Neural crest cell (in vitro differentiated cells): ENCODE measurements around the gene WDR70. TPM values are rescaled to one million over a fixed set of nuclear protein-coding genes. Genes with fewer than 3 reads are reported as not detected.

ENCODE experiments used
- DNase-seq: peaks from one replicate; pipeline ENCODE4 v3.0.0; 2021; ENCODE audit warnings: low read depth, mixed read lengths, low spot score
- H3K27ac Mint-ChIP-seq: one replicate; pipeline ENCODE4 v1.8.0; 2021; ENCODE audit warnings: mild to moderate bottlenecking, mixed read lengths; ENCODE audit not compliant: unreplicated experiment
- H3K27me3 Mint-ChIP-seq: 2 replicates; pipeline ENCODE4 v1.8.0; 2021; ENCODE audit warnings: low read depth, mild to moderate bottlenecking, mixed read lengths
- H3K36me3 Mint-ChIP-seq: 2 replicates; pipeline ENCODE4 v1.8.0; 2021; ENCODE audit warnings: low read depth, mild to moderate bottlenecking, mixed read lengths
- H3K4me1 Mint-ChIP-seq: 2 replicates; pipeline ENCODE4 v1.8.0; 2021; ENCODE audit warnings: mixed read lengths
- H3K4me3 Mint-ChIP-seq: one replicate; pipeline ENCODE4 v1.8.0; 2021; ENCODE audit warnings: mild to moderate bottlenecking, mixed read lengths
- H3K9me3 Mint-ChIP-seq: 2 replicates; pipeline ENCODE4 v1.8.0; 2021; ENCODE audit warnings: mixed read lengths
- total RNA-seq: library from RNA; stranded (reverse); gene quantifications from 2 replicates; pipeline ENCODE4 v1.2.1, GENCODE V29; 2021
- TF ChIP-seq, protein P1 (sequence below): fragments of 200-600 bp; sonication (generic); conservative IDR thresholded peaks from 2 replicates; pipeline ENCODE4 v1.5.0; 2021; ENCODE audit warnings: antibody characterized with exemption, mild to moderate bottlenecking

The WDR70 gene
- total RNA-seq, 1 donor from 2014 or later, result 46.5 TPM

DNA sequence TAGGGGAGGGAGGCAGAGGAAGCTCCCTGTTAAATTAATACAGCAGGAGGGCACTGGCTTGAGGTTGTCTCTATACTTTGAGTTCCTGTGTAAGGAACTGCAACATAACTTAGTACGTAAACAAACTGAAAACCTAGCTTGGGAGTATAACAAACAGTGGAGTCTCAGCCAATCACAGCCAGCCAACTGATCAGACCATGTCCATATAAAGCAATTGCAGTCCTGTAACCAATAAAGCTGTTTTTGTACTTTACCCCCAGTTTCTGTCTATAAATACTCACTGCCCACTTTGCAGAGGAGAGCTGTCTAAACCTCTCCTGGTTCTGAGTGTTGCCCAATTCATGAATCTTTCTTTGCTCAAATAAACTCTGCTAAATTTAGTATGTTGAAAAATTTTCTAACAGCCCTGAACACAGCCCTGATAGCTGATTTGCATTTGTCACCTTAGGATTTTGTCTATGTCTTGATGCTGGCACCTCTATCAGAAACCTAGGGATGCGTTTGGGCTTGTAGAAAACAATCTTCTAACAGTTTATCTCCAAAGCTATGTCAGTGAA lies 420.8 kb downstream of the WDR70 start:
- H3K9me3 Mint-ChIP-seq, result peaks cover 9% of the 10 kb centered on the region
- H3K27me3 Mint-ChIP-seq, result no peaks in the 10 kb centered on the region
- H3K36me3 Mint-ChIP-seq, result peaks cover 3% of the 10 kb centered on the region
- no peak overlapping the region for H3K27ac Mint-ChIP-seq
- peaks cover 8% of the 10 kb centered on the region for H3K4me1 Mint-ChIP-seq
- no peak overlapping the region for H3K4me3 Mint-ChIP-seq
- TF ChIP-seq, protein P1, sequence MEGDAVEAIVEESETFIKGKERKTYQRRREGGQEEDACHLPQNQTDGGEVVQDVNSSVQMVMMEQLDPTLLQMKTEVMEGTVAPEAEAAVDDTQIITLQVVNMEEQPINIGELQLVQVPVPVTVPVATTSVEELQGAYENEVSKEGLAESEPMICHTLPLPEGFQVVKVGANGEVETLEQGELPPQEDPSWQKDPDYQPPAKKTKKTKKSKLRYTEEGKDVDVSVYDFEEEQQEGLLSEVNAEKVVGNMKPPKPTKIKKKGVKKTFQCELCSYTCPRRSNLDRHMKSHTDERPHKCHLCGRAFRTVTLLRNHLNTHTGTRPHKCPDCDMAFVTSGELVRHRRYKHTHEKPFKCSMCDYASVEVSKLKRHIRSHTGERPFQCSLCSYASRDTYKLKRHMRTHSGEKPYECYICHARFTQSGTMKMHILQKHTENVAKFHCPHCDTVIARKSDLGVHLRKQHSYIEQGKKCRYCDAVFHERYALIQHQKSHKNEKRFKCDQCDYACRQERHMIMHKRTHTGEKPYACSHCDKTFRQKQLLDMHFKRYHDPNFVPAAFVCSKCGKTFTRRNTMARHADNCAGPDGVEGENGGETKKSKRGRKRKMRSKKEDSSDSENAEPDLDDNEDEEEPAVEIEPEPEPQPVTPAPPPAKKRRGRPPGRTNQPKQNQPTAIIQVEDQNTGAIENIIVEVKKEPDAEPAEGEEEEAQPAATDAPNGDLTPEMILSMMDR, result no peak
- no peak for DNase-seq

DNA sequence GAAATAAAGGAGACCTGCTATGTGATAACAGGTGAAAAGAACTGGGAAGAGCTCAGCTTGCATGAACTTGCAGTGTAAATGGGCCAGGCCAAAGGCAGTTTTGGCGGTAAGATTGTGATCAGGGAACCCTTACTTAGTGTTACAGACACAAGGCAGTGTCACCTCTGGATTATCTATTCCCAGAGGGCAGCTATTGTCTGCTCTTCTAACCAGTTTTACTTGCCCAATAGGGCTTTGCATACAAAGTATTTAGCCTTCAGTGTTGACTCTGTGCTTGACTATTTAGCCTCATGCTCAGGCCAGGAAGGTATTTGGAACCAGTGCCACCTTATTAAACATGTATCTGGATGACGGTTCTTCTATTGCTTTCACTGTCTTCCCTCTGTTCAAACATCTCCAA lies 422.4 kb downstream of the WDR70 start:
- no peak for DNase-seq
- Mint-ChIP-seq H3K27me3 (no peaks in the 10 kb centered on the region), H3K4me1 (peaks cover 8% of the 10 kb centered on the region), H3K9me3 (peaks cover 7% of the 10 kb centered on the region), H3K4me3 (no peak overlapping the region), H3K27ac (no peak overlapping the region), H3K36me3 (no peaks in the 10 kb centered on the region)
- TF ChIP-seq, protein P1, result no peak

Other genes starting within 250 kb of the WDR70 start
- 25.8 and 30.2 TPM in 2 replicates for gene CPLANE1, start 129.9 kb upstream of the WDR70 start, total RNA-seq
- 66.3 and 72.6 TPM in 2 replicates for gene NUP155, start 8.2 kb upstream of the WDR70 start, total RNA-seq